Glutamatergic neuron (in vitro differentiated cells): Measurements from ENCODE around the gene FAM169A. TPM values are rescaled to one million over a fixed set of nuclear protein-coding genes. Genes with fewer than 3 reads are reported as not detected.

ENCODE experiments used
- DNase-seq: peaks from one replicate; pipeline ENCODE4 v3.0.0; 2022
- H3K27ac Mint-ChIP-seq: one replicate; pipeline ENCODE4 v1.8.0; 2020; ENCODE audit warnings: mild to moderate bottlenecking, mixed read lengths, inconsistent platforms; ENCODE audit not compliant: unreplicated experiment
- H3K27me3 Mint-ChIP-seq: one replicate; pipeline ENCODE4 v1.8.0; 2020; ENCODE audit warnings: mild to moderate bottlenecking, moderate library complexity, mixed read lengths, inconsistent platforms; ENCODE audit not compliant: unreplicated experiment
- H3K36me3 Mint-ChIP-seq: one replicate; pipeline ENCODE4 v1.8.0; 2020; ENCODE audit warnings: mild to moderate bottlenecking, mixed read lengths, inconsistent platforms; ENCODE audit not compliant: unreplicated experiment
- H3K4me1 Mint-ChIP-seq: one replicate; pipeline ENCODE4 v1.8.0; 2020; ENCODE audit warnings: mild to moderate bottlenecking, low read depth, mixed read lengths, inconsistent platforms; ENCODE audit not compliant: unreplicated experiment
- H3K4me3 Mint-ChIP-seq: one replicate; pipeline ENCODE4 v1.8.0; 2020; ENCODE audit warnings: mild to moderate bottlenecking, mixed read lengths, inconsistent platforms; ENCODE audit not compliant: unreplicated experiment
- H3K9me3 Mint-ChIP-seq: one replicate; pipeline ENCODE4 v1.8.0; 2020; ENCODE audit warnings: mild to moderate bottlenecking, moderate library complexity, mixed read lengths, inconsistent platforms; ENCODE audit not compliant: unreplicated experiment
- CTCF ChIP-seq: fragments of 200-600 bp; sonication (generic); IDR thresholded peaks from one replicate; pipeline ENCODE4 v1.5.0; 2021; ENCODE audit not compliant: partially characterized antibody, unreplicated experiment
- total RNA-seq: library from RNA; stranded (reverse); fragmentation: NEBNext Ultra II Directional; extraction: Animal tissue kit (Norgen Biotek cat#: 25700); gene quantifications from one replicate; pipeline ENCODE4 v1.2.1, GENCODE V29; 2021; ENCODE audit not compliant: unreplicated experiment

The FAM169A gene
- total RNA-seq, 1 donor from 2014 or later = 9.5 TPM

DNA sequence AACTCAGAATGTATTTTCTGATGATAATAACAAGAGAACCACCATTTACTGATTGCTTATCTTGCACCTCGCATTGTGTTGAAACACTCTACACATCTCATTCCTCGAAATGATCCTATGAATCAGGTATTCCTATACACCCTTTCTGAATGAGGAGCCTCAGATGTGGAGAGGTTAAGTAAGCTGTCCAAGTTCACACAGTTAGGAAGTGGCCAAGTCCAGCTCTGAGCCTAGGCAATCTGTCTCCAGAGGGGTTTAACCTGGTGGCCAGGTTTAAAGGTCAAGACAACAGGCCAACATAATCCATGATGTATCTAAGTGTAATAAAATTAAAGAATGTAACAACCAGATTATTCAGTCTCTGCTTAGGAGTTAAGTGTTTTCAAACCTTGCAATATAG is 12.9 kb downstream of the FAM169A start:
- no peaks in the 10 kb centered on the region for H3K27me3 Mint-ChIP-seq
- TF ChIP-seq CTCF = no peak
- DNase-seq = no peak
- no peaks in the 10 kb centered on the region for H3K9me3 Mint-ChIP-seq
- peaks cover 4% of the 10 kb centered on the region for H3K4me1 Mint-ChIP-seq
- H3K27ac Mint-ChIP-seq = no peak overlapping the region
- H3K4me3 Mint-ChIP-seq = no peak overlapping the region
- H3K36me3 Mint-ChIP-seq = peaks cover 9% of the 10 kb centered on the region

GRCh38 chr5:74851684-74852353 is 14.4 kb downstream of the FAM169A start:
- Mint-ChIP-seq H3K9me3 (no peaks in the 10 kb centered on the region), H3K4me1 (peaks cover 4% of the 10 kb centered on the region), H3K27me3 (no peaks in the 10 kb centered on the region), H3K4me3 (no peak overlapping the region), H3K27ac (no peak overlapping the region), H3K36me3 (peaks cover 9% of the 10 kb centered on the region)
- TF ChIP-seq CTCF = no peak
- DNase-seq = no peak

- Mint-ChIP-seq H3K4me1 (peaks cover 4% of the 10 kb centered on the region), H3K9me3 (no peaks in the 10 kb centered on the region), H3K27me3 (no peaks in the 10 kb centered on the region), H3K27ac (no peak overlapping the region), H3K4me3 (no peak overlapping the region), H3K36me3 (peaks cover 5% of the 10 kb centered on the region)
- no peak for DNase-seq
- TF ChIP-seq CTCF = no peak
Measured at GRCh38 chr5:74850789-74851425, 15.3 kb downstream of the FAM169A start.

DNA sequence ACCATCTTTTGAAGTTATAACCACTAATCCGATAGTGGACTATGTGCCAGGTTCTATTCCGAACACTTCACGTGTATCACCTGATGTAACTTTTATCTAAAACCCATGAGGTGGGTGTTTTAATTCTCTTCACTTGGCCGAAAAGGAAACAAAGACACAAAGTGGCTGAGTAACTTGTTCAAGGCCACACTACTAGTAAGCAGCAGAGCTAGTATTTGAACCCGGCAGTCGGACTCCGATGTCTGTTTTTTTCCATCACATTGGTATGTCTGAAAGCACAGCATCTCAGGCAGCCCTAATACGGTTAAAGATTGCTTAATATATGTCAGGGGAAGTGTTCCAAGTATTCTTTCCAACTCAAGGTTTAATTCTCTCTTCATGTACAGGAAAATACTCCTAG is 16.2 kb downstream of the FAM169A start:
- TF ChIP-seq CTCF = no peak
- H3K27ac Mint-ChIP-seq = no peak overlapping the region
- H3K4me3 Mint-ChIP-seq = no peak overlapping the region
- peaks cover 4% of the 10 kb centered on the region for H3K4me1 Mint-ChIP-seq
- H3K36me3 Mint-ChIP-seq = no peaks in the 10 kb centered on the region
- DNase-seq = no peak
- H3K9me3 Mint-ChIP-seq = no peaks in the 10 kb centered on the region
- H3K27me3 Mint-ChIP-seq = no peaks in the 10 kb centered on the region

GRCh38 chr5:74848553-74849025 is 17.6 kb downstream of the FAM169A start:
- H3K4me3 Mint-ChIP-seq = no peak overlapping the region
- no peak for TF ChIP-seq CTCF
- no peaks in the 10 kb centered on the region for H3K9me3 Mint-ChIP-seq
- no peak overlapping the region for H3K27ac Mint-ChIP-seq
- no peak for DNase-seq
- no peaks in the 10 kb centered on the region for H3K27me3 Mint-ChIP-seq
- no peaks in the 10 kb centered on the region for H3K36me3 Mint-ChIP-seq
- H3K4me1 Mint-ChIP-seq = peaks cover 4% of the 10 kb centered on the region
